ENCODE measurements around the gene KSR1.
"Not testable (repeated sequence)": the region's sequence is repeated elsewhere in the genome, so short reads cannot be mapped to it uniquely, and the experiment has no call there.

The KSR1 gene

GRCh38 chr17:27455914-27456680, at the start of gene KSR1:
KSR1 (plus strand) TSS chr17:27456448; CDS start chr17:27456644, 196 bp downstream.
- peaks cover 25% of the 10 kb centered on the region for H3K4me1 Mint-ChIP-seq (ENCODE audit: low read depth)
- H3K4me3 Mint-ChIP-seq = peak within 1 kb of the TSS; percentile 86
- peaks cover 6% of the 10 kb centered on the region for H3K27me3 Mint-ChIP-seq
- H3K27ac Mint-ChIP-seq = peak within 1 kb of the TSS; percentile 79
- intact Hi-C loops (cut with micrococcal nuclease) = loop anchor here (5.0 to 10.0 kb wide), 3 partner anchors 71 to 221 kb away; no protein-coding TSS in a partner anchor
- peaks cover 7% of the 10 kb centered on the region for H3K36me3 Mint-ChIP-seq (ENCODE audit: low read depth)
- H3K9me3 Mint-ChIP-seq = no peaks in the 10 kb centered on the region

- Mint-ChIP-seq H3K9me3 (no peaks in the 10 kb centered on the region), H3K27ac (no peak overlapping the region), H3K27me3 (peaks cover 6% of the 10 kb centered on the region), H3K4me3 (no peak overlapping the region), H3K36me3 (ENCODE audit: low read depth) (no peaks in the 10 kb centered on the region), H3K4me1 (ENCODE audit: low read depth) (peaks cover 26% of the 10 kb centered on the region)
- intact Hi-C loops (cut with micrococcal nuclease) = no loop called here
Measured at GRCh38 chr17:27407916-27408864, 48.1 kb upstream of the KSR1 start.

GRCh38 chr17:27408891-27409290, 47.4 kb upstream of the KSR1 start:
- peaks cover 22% of the 10 kb centered on the region for H3K4me1 Mint-ChIP-seq (ENCODE audit: low read depth)
- intact Hi-C loops (cut with micrococcal nuclease) = no loop called here
- H3K4me3 Mint-ChIP-seq = no peak overlapping the region
- H3K9me3 Mint-ChIP-seq = no peaks in the 10 kb centered on the region
- no peaks in the 10 kb centered on the region for H3K36me3 Mint-ChIP-seq (ENCODE audit: low read depth)
- H3K27ac Mint-ChIP-seq = no peak overlapping the region
- H3K27me3 Mint-ChIP-seq = peaks cover 6% of the 10 kb centered on the region

DNA sequence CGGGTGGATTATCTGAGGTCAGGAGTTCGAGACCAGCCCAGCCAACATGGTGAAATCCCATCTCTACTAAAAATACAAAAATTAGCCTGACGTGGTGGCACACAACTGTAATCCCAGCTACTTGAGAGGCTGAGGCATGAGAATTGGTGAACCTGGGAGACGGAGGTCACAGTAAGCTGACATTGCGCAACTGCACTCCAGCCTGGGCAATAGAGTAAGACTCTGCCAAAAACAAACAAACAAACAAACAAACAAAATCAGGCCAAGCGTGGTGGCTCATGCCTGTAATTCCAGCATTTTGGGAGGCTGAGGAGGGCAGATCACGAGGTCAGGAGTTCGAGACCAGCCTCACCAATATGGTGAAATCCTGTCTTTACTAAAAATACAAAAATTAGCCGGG, 44.1 kb upstream of the KSR1 start:
- Mint-ChIP-seq H3K4me1 (ENCODE audit: low read depth) (peaks cover 22% of the 10 kb centered on the region), H3K27ac (peak overlapping the region; percentile 20)
- H3K9me3 Mint-ChIP-seq; H3K27me3 Mint-ChIP-seq; intact Hi-C loops (cut with micrococcal nuclease); H3K4me3 Mint-ChIP-seq; H3K36me3 Mint-ChIP-seq (ENCODE audit: low read depth): not testable (repeated sequence)

GRCh38 chr17:27413315-27413714, 42.9 kb upstream of the KSR1 start:
- peaks cover 4% of the 10 kb centered on the region for H3K27me3 Mint-ChIP-seq
- no peaks in the 10 kb centered on the region for H3K36me3 Mint-ChIP-seq (ENCODE audit: low read depth)
- no peaks in the 10 kb centered on the region for H3K9me3 Mint-ChIP-seq
- H3K4me3 Mint-ChIP-seq = no peak overlapping the region
- no peak overlapping the region for H3K27ac Mint-ChIP-seq
- intact Hi-C loops (cut with micrococcal nuclease) = no loop called here
- peaks cover 12% of the 10 kb centered on the region for H3K4me1 Mint-ChIP-seq (ENCODE audit: low read depth)

DNA sequence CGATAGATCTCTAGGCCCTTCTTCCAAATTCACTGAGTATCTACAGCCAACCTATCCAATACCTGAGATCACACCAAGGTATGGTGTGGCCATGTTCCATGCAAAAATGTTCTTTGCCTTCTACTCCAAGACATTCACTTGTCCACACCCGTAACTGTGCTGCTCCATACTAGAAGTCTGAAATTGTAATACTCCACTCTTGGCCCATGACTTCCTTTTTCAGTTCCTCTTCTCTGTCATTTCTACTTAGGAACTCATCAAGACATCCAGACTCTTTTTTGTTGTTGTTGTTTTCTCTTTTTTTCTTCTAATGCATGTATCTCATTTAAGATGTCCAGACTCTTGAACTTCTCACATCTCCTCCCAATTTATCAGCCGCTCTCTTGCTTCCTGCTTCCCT, 42.5 kb upstream of the KSR1 start:
- no peak overlapping the region for H3K27ac Mint-ChIP-seq
- no peaks in the 10 kb centered on the region for H3K36me3 Mint-ChIP-seq (ENCODE audit: low read depth)
- peaks cover 8% of the 10 kb centered on the region for H3K4me1 Mint-ChIP-seq (ENCODE audit: low read depth)
- peaks cover 2% of the 10 kb centered on the region for H3K27me3 Mint-ChIP-seq
- intact Hi-C loops (cut with micrococcal nuclease) = no loop called here
- H3K9me3 Mint-ChIP-seq = no peaks in the 10 kb centered on the region
- H3K4me3 Mint-ChIP-seq = no peak overlapping the region

DNA sequence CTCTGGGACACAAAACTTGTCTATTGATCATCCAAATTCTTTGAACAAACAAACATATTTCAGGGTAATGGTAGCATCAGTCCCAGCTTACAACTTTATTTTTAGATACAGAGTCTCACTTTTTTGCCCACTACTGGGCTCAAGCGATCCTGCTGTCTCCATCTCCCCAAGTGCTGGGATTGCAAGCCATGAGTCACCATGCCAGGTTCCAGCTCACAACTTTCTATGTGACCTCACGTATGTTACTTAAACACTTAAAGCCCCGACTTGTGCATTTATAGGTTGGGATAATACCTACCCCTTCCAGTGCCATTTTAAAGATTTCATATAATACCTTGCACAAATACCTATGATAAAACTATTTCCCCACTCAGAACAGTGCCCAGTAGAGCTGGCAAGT, 42.0 kb upstream of the KSR1 start:
- no peaks in the 10 kb centered on the region for H3K36me3 Mint-ChIP-seq (ENCODE audit: low read depth)
- no peak overlapping the region for H3K4me3 Mint-ChIP-seq
- H3K4me1 Mint-ChIP-seq (ENCODE audit: low read depth) = peaks cover 3% of the 10 kb centered on the region
- H3K27ac Mint-ChIP-seq = no peak overlapping the region
- H3K9me3 Mint-ChIP-seq = no peaks in the 10 kb centered on the region
- intact Hi-C loops (cut with micrococcal nuclease) = no loop called here
- H3K27me3 Mint-ChIP-seq = peaks cover 2% of the 10 kb centered on the region

DNA sequence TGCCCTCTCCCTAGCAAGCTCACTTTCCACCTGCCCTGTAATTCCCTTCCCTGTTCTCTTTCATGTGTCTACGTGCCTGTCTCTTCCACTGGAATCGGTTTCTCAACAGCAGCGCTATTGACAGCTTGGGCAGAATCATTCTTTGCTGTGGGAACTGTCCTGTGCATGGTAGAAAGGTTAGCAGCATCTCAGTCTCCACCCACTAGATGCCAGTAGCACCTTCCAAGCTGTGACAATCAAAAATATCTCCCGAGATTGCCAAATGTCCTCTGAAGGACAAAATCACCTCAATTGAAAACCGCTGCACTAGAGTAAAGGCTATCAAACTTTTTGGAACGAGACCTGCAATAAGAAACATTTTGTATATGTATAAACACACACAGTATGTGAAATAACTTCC, 41.6 kb upstream of the KSR1 start:
- H3K4me3 Mint-ChIP-seq = no peak overlapping the region
- H3K27ac Mint-ChIP-seq = no peak overlapping the region
- no peaks in the 10 kb centered on the region for H3K9me3 Mint-ChIP-seq
- intact Hi-C loops (cut with micrococcal nuclease) = no loop called here
- H3K36me3 Mint-ChIP-seq (ENCODE audit: low read depth) = no peaks in the 10 kb centered on the region
- peaks cover 1% of the 10 kb centered on the region for H3K27me3 Mint-ChIP-seq
- no peaks in the 10 kb centered on the region for H3K4me1 Mint-ChIP-seq (ENCODE audit: low read depth)

GRCh38 chr17:27415120-27415795, 41.0 kb upstream of the KSR1 start:
- no peaks in the 10 kb centered on the region for H3K9me3 Mint-ChIP-seq
- no peaks in the 10 kb centered on the region for H3K4me1 Mint-ChIP-seq (ENCODE audit: low read depth)
- peaks cover 1% of the 10 kb centered on the region for H3K27me3 Mint-ChIP-seq
- no peak overlapping the region for H3K4me3 Mint-ChIP-seq
- intact Hi-C loops (cut with micrococcal nuclease) = no loop called here
- no peaks in the 10 kb centered on the region for H3K36me3 Mint-ChIP-seq (ENCODE audit: low read depth)
- H3K27ac Mint-ChIP-seq = no peak overlapping the region

GRCh38 chr17:27417596-27418365, 38.5 kb upstream of the KSR1 start:
- Mint-ChIP-seq H3K36me3 (ENCODE audit: low read depth) (no peaks in the 10 kb centered on the region), H3K4me1 (ENCODE audit: low read depth) (no peaks in the 10 kb centered on the region), H3K9me3 (no peaks in the 10 kb centered on the region), H3K27me3 (peaks cover 1% of the 10 kb centered on the region), H3K4me3 (no peak overlapping the region), H3K27ac (no peak overlapping the region)
- intact Hi-C loops (cut with micrococcal nuclease) = no loop called here

DNA sequence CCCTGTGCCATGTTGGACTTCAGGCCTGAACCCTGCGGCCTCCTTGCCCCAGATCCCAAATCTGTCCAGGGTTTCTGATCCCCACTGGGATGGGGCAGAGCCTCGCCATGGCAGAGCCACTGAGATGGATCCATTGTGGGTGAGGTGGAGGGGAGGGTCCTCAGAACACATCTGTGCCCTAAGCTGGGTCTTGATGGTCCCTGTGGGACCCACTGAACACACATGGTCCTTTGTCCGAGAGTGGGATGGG, 38.0 kb upstream of the KSR1 start:
- Mint-ChIP-seq H3K36me3 (ENCODE audit: low read depth) (no peaks in the 10 kb centered on the region), H3K4me3 (no peak overlapping the region), H3K4me1 (ENCODE audit: low read depth) (no peaks in the 10 kb centered on the region), H3K27ac (no peak overlapping the region), H3K27me3 (peaks cover 1% of the 10 kb centered on the region), H3K9me3 (no peaks in the 10 kb centered on the region)
- intact Hi-C loops (cut with micrococcal nuclease) = no loop called here

- no peaks in the 10 kb centered on the region for H3K36me3 Mint-ChIP-seq (ENCODE audit: low read depth)
- H3K27me3 Mint-ChIP-seq = peaks cover 1% of the 10 kb centered on the region
- H3K4me1 Mint-ChIP-seq (ENCODE audit: low read depth) = no peaks in the 10 kb centered on the region
- H3K9me3 Mint-ChIP-seq = no peaks in the 10 kb centered on the region
- no peak overlapping the region for H3K27ac Mint-ChIP-seq
- no peak overlapping the region for H3K4me3 Mint-ChIP-seq
- intact Hi-C loops (cut with micrococcal nuclease) = no loop called here
Measured at GRCh38 chr17:27419156-27419555, 37.1 kb upstream of the KSR1 start.

GRCh38 chr17:27420211-27420950, 35.9 kb upstream of the KSR1 start:
- H3K4me1 Mint-ChIP-seq (ENCODE audit: low read depth) = no peaks in the 10 kb centered on the region
- intact Hi-C loops (cut with micrococcal nuclease) = no loop called here
- no peak overlapping the region for H3K4me3 Mint-ChIP-seq
- no peak overlapping the region for H3K27ac Mint-ChIP-seq
- H3K9me3 Mint-ChIP-seq = no peaks in the 10 kb centered on the region
- H3K36me3 Mint-ChIP-seq (ENCODE audit: low read depth) = no peaks in the 10 kb centered on the region
- peaks cover 1% of the 10 kb centered on the region for H3K27me3 Mint-ChIP-seq
